Body of pancreas (tissue), 4 donors: ENCODE data around the gene IGHMBP2.

Experiments used
- POLR2A ChIP-seq, 3 donors: fragments of 450-650 bp; IDR thresholded peaks; one replicate each; pipeline ENCODE4 v1.6.1; 2016; ENCODE audit warnings: antibody characterized with exemption in 3 of 3, mild to moderate bottlenecking in 2 of 3
- TF ChIP-seq, protein P1 (sequence below), 7 experiments: fragments of 450-650 bp in 4 of 7; fragments of 200-600 bp in 3 of 7; sonication (generic) in 3 of 7; IDR thresholded peaks; one replicate each; pipeline ENCODE4 v1.5.1; 2016 to 2019; ENCODE audit warnings: antibody characterized with exemption in 7 of 7

DNA sequence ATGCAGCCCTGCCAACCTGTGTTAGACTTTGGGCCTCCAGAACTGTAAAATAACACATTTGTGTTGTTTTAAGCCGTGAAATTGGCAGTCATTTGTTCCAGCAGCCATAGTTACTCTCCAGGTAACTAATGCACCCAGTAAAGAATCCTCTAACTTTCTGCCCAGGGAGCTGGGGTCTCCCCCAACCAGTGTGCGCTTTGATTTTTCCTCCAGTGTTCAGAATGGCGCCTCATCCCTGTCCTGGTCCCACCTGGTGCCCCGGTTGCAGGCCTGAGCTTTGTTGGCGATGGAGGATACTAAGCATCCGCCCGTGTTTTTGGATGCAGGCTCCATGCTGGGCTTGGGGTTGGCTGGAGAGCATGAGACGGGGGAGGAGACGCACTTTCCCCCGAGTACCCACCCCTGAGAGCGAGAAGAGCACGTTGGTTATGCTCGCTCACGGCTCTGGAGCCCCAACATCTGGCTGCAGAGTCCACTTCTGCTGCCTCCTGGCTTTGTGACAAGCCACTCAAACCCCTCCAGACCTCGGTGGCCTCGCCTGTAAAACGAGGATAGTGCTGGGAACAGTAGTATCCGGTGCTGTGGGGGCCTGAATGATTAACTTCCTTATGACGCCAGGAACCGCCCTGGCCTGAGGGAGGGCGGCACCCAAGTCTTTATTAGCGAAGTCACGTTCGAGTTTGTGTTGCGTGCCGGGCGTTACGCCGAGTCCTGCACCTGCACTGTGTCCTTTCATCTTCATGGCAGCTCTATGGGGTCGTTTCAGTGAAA is 51.3 kb downstream of the IGHMBP2 start:
- TF ChIP-seq, protein P1, sequence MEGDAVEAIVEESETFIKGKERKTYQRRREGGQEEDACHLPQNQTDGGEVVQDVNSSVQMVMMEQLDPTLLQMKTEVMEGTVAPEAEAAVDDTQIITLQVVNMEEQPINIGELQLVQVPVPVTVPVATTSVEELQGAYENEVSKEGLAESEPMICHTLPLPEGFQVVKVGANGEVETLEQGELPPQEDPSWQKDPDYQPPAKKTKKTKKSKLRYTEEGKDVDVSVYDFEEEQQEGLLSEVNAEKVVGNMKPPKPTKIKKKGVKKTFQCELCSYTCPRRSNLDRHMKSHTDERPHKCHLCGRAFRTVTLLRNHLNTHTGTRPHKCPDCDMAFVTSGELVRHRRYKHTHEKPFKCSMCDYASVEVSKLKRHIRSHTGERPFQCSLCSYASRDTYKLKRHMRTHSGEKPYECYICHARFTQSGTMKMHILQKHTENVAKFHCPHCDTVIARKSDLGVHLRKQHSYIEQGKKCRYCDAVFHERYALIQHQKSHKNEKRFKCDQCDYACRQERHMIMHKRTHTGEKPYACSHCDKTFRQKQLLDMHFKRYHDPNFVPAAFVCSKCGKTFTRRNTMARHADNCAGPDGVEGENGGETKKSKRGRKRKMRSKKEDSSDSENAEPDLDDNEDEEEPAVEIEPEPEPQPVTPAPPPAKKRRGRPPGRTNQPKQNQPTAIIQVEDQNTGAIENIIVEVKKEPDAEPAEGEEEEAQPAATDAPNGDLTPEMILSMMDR (IDR thresholded peaks at IDR 0.05), result no peak
- no peak for TF ChIP-seq POLR2A (IDR thresholded peaks at IDR 0.05)
